ENCODE results near the gene KCNH1.

The KCNH1 gene

GRCh38 chr1:211155040-211155439 is 21.1 kb upstream of the KCNH1 start:
- no peak overlapping the region for H3K4me3 ChIP-seq (ENCODE audit: low read depth, low read length)
- DNase-seq (ENCODE audit: low read depth), result no peak
- no peak for TF ChIP-seq CTCF (conservative IDR thresholded peaks at IDR 0.05; ENCODE audit: low read depth, low read length)

- no peak for TF ChIP-seq CTCF (conservative IDR thresholded peaks at IDR 0.05; ENCODE audit: low read depth, low read length)
- H3K4me3 ChIP-seq (ENCODE audit: low read depth, low read length), result no peak overlapping the region
- peak; percentile 5 for DNase-seq (ENCODE audit: low read depth)
Measured at GRCh38 chr1:211153932-211154331, 20.0 kb upstream of the KCNH1 start.

GRCh38 chr1:211148366-211148765 is 14.4 kb upstream of the KCNH1 start:
- DNase-seq (ENCODE audit: low read depth), result peak; percentile 13
- H3K4me3 ChIP-seq (ENCODE audit: low read depth, low read length), result no peak overlapping the region
- no peak for TF ChIP-seq CTCF (conservative IDR thresholded peaks at IDR 0.05; ENCODE audit: low read depth, low read length)

- no peak for DNase-seq (ENCODE audit: low read depth)
- no peak overlapping the region for H3K4me3 ChIP-seq (ENCODE audit: low read depth, low read length)
- TF ChIP-seq CTCF (conservative IDR thresholded peaks at IDR 0.05; ENCODE audit: low read depth, low read length), result no peak
Measured at GRCh38 chr1:211145944-211146343, 12.0 kb upstream of the KCNH1 start.

GRCh38 chr1:211135342-211135950 is 1.5 kb upstream of the KCNH1 start:
- no peak overlapping the region for H3K4me3 ChIP-seq (ENCODE audit: low read depth, low read length)
- TF ChIP-seq CTCF (conservative IDR thresholded peaks at IDR 0.05; ENCODE audit: low read depth, low read length), result peak; percentile 71
- peak; percentile 74 for DNase-seq (ENCODE audit: low read depth)

GRCh38 chr1:211133393-211133835 is 534 bp downstream of the KCNH1 start:
- H3K4me3 ChIP-seq (ENCODE audit: low read depth, low read length), result peak overlapping the region; percentile 37
- peak; percentile 1 for DNase-seq (ENCODE audit: low read depth)
- TF ChIP-seq CTCF (conservative IDR thresholded peaks at IDR 0.05; ENCODE audit: low read depth, low read length), result no peak

GRCh38 chr1:211132721-211133392 is 1.1 kb downstream of the KCNH1 start:
- TF ChIP-seq CTCF (conservative IDR thresholded peaks at IDR 0.05; ENCODE audit: low read depth, low read length), result no peak
- H3K4me3 ChIP-seq (ENCODE audit: low read depth, low read length), result no peak overlapping the region
- DNase-seq (ENCODE audit: low read depth), result no peak
